IMR-90 (cell line): ENCODE data around the gene NUB1. TPM values are rescaled to one million over a fixed set of nuclear protein-coding genes. Genes with fewer than 3 reads are reported as not detected.

ENCODE experiments used
- ATAC-seq: fragments of 200-7000 bp; cut with Tn5 transposase; 2 replicates; pipeline ENCODE4 v1.9.1; 2020; ENCODE audit warnings: low read depth, mild to moderate bottlenecking, moderate library complexity
- BruUV-seq: library from RNA; stranded (reverse); fragments of 400-500 nt; replicated peaks from 2 replicates; lab custom pipeline; 2021; lab: Mats Ljungman, UMichigan
- CTCF ChIA-PET: fragments of 300-600 bp; formaldehyde crosslinking; extraction: SDS; loops from one replicate; lab custom pipeline; 2021; ENCODE audit warnings: antibody characterized with exemption; lab: Yijun Ruan, JAX
- POLR2A ChIA-PET: fragments of 300-600 bp; sonication (Branson Sonifier 250); formaldehyde crosslinking; loops from one replicate; lab custom pipeline; 2022; ENCODE audit warnings: antibody characterized with exemption; ENCODE audit not compliant: unreplicated experiment; lab: Charles Lee
- DNase-seq: peaks from one replicate; pipeline ENCODE4 v3.0.0; 2013
- H2AFZ ChIP-seq: replicated peaks from 2 replicates; pipeline ENCODE3; 2013; ENCODE audit warnings: low read length, mild to moderate bottlenecking; ENCODE audit not compliant: poor library complexity
- H2AK5ac ChIP-seq: 2 replicates; pipeline ENCODE4 v1.6.1; 2013; ENCODE audit warnings: low read depth, low read length, inconsistent platforms
- H2AK9ac ChIP-seq: replicated peaks from 2 replicates; pipeline ENCODE3; 2013; ENCODE audit warnings: mild to moderate bottlenecking, low read depth, low read length, moderate library complexity; ENCODE audit not compliant: poor library complexity
- H2BK120ac ChIP-seq: 2 replicates; pipeline ENCODE4 v1.6.1; 2013; ENCODE audit warnings: low read depth, low read length, inconsistent platforms
- H2BK15ac ChIP-seq: 3 replicates; pipeline ENCODE4 v1.6.1; 2013; ENCODE audit warnings: low read depth, low read length, inconsistent platforms
- H2BK20ac ChIP-seq: 2 replicates; pipeline ENCODE4 v1.6.1; 2013; ENCODE audit warnings: low read depth, mild to moderate bottlenecking, inconsistent platforms, low read length, moderate library complexity
- H2BK5ac ChIP-seq: 2 replicates; pipeline ENCODE4 v1.6.1; 2013; ENCODE audit warnings: mild to moderate bottlenecking, low read depth, low read length, inconsistent platforms; ENCODE audit not compliant: poor library complexity, severe bottlenecking
- H3K14ac ChIP-seq: replicated peaks from 2 replicates; pipeline ENCODE4 v1.6.1; 2013; ENCODE audit warnings: low read depth, low read length, inconsistent platforms
- H3K18ac ChIP-seq: 2 replicates; pipeline ENCODE4 v1.6.1; 2013; ENCODE audit warnings: low read depth, low read length, control low read depth
- H3K23ac ChIP-seq: 2 replicates; pipeline ENCODE4 v1.6.1; 2013; ENCODE audit warnings: low read depth, low read length, inconsistent platforms
- H3K27ac ChIP-seq: 2 replicates; pipeline ENCODE4 v1.5.1; 2013; ENCODE audit warnings: mild to moderate bottlenecking, control low read depth, low read length; ENCODE audit not compliant: insufficient read depth
- H3K27me3 ChIP-seq: 2 replicates; pipeline ENCODE4 v1.6.1; 2013; ENCODE audit warnings: low read length; ENCODE audit not compliant: control insufficient read depth, insufficient read depth
- H3K36me3 ChIP-seq: 2 replicates; pipeline ENCODE4 v1.6.1; 2013; ENCODE audit warnings: low read length, mixed read lengths; ENCODE audit not compliant: control insufficient read depth, insufficient read depth
- H3K4ac ChIP-seq: 2 replicates; pipeline ENCODE4 v1.6.1; 2013; ENCODE audit warnings: low read depth, low read length, inconsistent platforms
- H3K4me1 ChIP-seq: 2 replicates; pipeline ENCODE4 v1.6.1; 2013; ENCODE audit warnings: low read length, mixed read lengths; ENCODE audit not compliant: control insufficient read depth, insufficient read depth
- H3K4me2 ChIP-seq: 2 replicates; pipeline ENCODE4 v1.6.1; 2013; ENCODE audit warnings: low read depth, mild to moderate bottlenecking, control low read depth, low read length, moderate library complexity
- H3K4me3 ChIP-seq: 2 replicates; pipeline ENCODE4 v1.5.1; 2013; ENCODE audit warnings: low read depth, mild to moderate bottlenecking, control low read depth, low read length, moderate library complexity; ENCODE audit not compliant: insufficient read depth
- H3K56ac ChIP-seq: 2 replicates; pipeline ENCODE4 v1.6.1; 2013; ENCODE audit warnings: low read length, inconsistent platforms; ENCODE audit not compliant: insufficient read depth; ENCODE audit errors: extremely low read depth
- H3K79me1 ChIP-seq, 2 experiments: 2 replicates each; pipeline ENCODE4 v1.6.1; 2013; ENCODE audit warnings: low read length in 2 of 2, inconsistent platforms in 1 of 2, low read depth in 1 of 2
- H3K9ac ChIP-seq: 2 replicates; pipeline ENCODE4 v1.6.1; 2013; ENCODE audit warnings: low read depth, low read length, control low read depth
- H3K9me1 ChIP-seq: 2 replicates; pipeline ENCODE4 v1.6.1; 2013; ENCODE audit warnings: low read length, inconsistent platforms; ENCODE audit not compliant: insufficient read depth
- H3K9me3 ChIP-seq: 2 replicates; pipeline ENCODE4 v1.6.1; 2013; ENCODE audit warnings: low read length; ENCODE audit not compliant: control insufficient read depth, insufficient read depth
- H4K20me1 ChIP-seq: 2 replicates; pipeline ENCODE4 v1.6.1; 2013; ENCODE audit warnings: low read length, inconsistent platforms; ENCODE audit not compliant: insufficient read depth
- H4K5ac ChIP-seq: 2 replicates; pipeline ENCODE4 v1.6.1; 2013; ENCODE audit warnings: mild to moderate bottlenecking, low read depth, low read length, control low read depth
- H4K8ac ChIP-seq, 2 experiments: 2 replicates each; pipeline ENCODE4 v1.6.1; 2013; ENCODE audit warnings: low read depth in 2 of 2, low read length in 2 of 2, control low read depth in 1 of 2, inconsistent platforms in 1 of 2
- H4K91ac ChIP-seq: 2 replicates; pipeline ENCODE4 v1.6.1; 2013; ENCODE audit warnings: low read depth, low read length, inconsistent platforms; ENCODE audit not compliant: insufficient read depth
- BHLHE40 ChIP-seq: fragments of 150-350 bp; IDR thresholded peaks from 2 replicates; pipeline ENCODE4 v1.6.1; 2016; ENCODE audit warnings: mild to moderate bottlenecking, low read depth, low read length
- CHD1 ChIP-seq: IDR thresholded peaks from 2 replicates; pipeline ENCODE4 v1.6.1; 2012; ENCODE audit warnings: low read depth, low read length, improper control_type of control experiment
- FOS ChIP-seq: fragments of 150-350 bp; IDR thresholded peaks from 2 replicates; pipeline ENCODE4 v1.6.1; 2016; ENCODE audit warnings: low read depth, low read length
- MAFK ChIP-seq: IDR thresholded peaks from 2 replicates; pipeline ENCODE4 v1.6.1; 2012; ENCODE audit warnings: low read depth, low read length, improper control_type of control experiment
- MAZ ChIP-seq: IDR thresholded peaks from 2 replicates; pipeline ENCODE4 v1.6.1; 2012; ENCODE audit warnings: low read depth, mild to moderate bottlenecking, low read length, improper control_type of control experiment, moderate library complexity, borderline replicate concordance
- MXI1 ChIP-seq: IDR thresholded peaks from 2 replicates; pipeline ENCODE4 v1.6.1; 2012; ENCODE audit warnings: low read depth, mild to moderate bottlenecking, low read length, moderate library complexity, borderline replicate concordance
- POLR2A ChIP-seq: IDR thresholded peaks from 2 replicates; pipeline ENCODE4 v1.6.1; 2012; ENCODE audit warnings: mild to moderate bottlenecking, low read depth, low read length
- RCOR1 ChIP-seq: IDR thresholded peaks from 2 replicates; pipeline ENCODE4 v1.6.1; 2012; ENCODE audit warnings: mild to moderate bottlenecking, low read length, improper control_type of control experiment; ENCODE audit not compliant: insufficient replicate concordance
- RFX5 ChIP-seq: IDR thresholded peaks from 2 replicates; pipeline ENCODE4 v1.8.0; 2012; ENCODE audit warnings: low read depth, mild to moderate bottlenecking, low read length, moderate library complexity
- SMC3 ChIP-seq: fragments of 150-350 bp; IDR thresholded peaks from 2 replicates; pipeline ENCODE4 v1.6.1; 2016; ENCODE audit warnings: low read depth, mild to moderate bottlenecking, antibody characterized with exemption, low read length, moderate library complexity
- WGBS, 2 experiments: methylation state at CpG; one replicate each; pipeline versions ENCODE4 v1.1.5 to v1.1.7; 2013; ENCODE audit warnings: missing lambda C conversion rate in 2 of 2; ENCODE audit not compliant: insufficient read length in 1 of 2; ENCODE audit errors: extremely low coverage in 2 of 2; 5-methylcytosine and 5-hydroxymethylcytosine counted together
- dilution Hi-C: fragments of 300-500 bp; cut with HindIII; formaldehyde crosslinking; loops from one replicate; pipeline ENCODE4 v1.14.3; 2018; ENCODE audit warnings: low sequenced_read_pairs; ENCODE audit not compliant: unreplicated experiment
- in situ Hi-C: fragments of 300-500 bp; cut with MboI; formaldehyde crosslinking; loops from 3 replicates; pipeline ENCODE4 v1.14.3; 2019; ENCODE audit warnings: low sequenced_read_pairs, inconsistent platforms, mixed read lengths
- intact Hi-C: fragments of 100-400 bp; cut with micrococcal nuclease; formaldehyde crosslinking; loops from 2 replicates; pipeline ENCODE4 v1.10.0; 2022
- polyA plus RNA-seq, 3 experiments: library from polyadenylated mRNA; depleted of rRNA; stranded (reverse); fragments of >200 nt; gene quantifications; 2 replicates each; pipeline ENCODE4 v1.2.3, GENCODE V29; 2012; ENCODE audit warnings: low replicate concordance in 1 of 3
- total RNA-seq: library from RNA; depleted of rRNA; stranded (reverse); fragments of >200 nt; gene quantifications from 2 replicates; pipeline ENCODE4 v1.2.3, GENCODE V29; 2012
- TF ChIP-seq, protein P1 (sequence below): fragments of 150-350 bp; IDR thresholded peaks from 2 replicates; pipeline ENCODE4 v1.6.1; 2017; ENCODE audit warnings: mild to moderate bottlenecking, antibody characterized with exemption, low read length, low read depth

NUB1 gene
- total and polyA plus RNA-seq, 2 of the 4 experiments (the other 2 are of a cell fraction): 20.1 to 29.7 TPM

DNA sequence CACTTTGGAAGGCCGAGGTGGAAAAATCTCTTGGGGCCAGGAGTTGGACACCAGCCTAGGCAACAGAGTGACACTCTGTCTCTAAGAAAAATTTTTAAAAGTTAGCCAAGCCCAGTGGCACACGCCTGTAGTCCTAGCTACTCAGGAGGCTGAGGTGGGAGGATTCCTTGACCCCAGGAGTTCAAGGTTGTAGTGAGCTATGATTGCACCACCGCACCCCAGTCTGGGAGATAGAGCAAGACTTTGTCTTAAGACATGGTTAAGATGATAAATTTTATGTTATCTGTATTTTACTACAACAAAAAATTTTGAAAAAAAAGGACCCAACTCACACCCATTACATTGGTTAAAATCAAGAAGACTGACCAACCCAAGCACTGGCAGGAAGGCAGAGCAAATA is 48.8 kb upstream of the NUB1 start:
- Histone ChIP-seq H3K27ac (no peak overlapping the region), H4K5ac (no peak overlapping the region), H4K8ac (no peak overlapping the region), H2BK5ac (no peak overlapping the region), H3K14ac (no peak overlapping the region), H3K4me2 (no peak overlapping the region), H2BK120ac (no peak overlapping the region), H3K18ac (no peak overlapping the region), H3K4me1 (no peaks in the 10 kb centered on the region), H2AK9ac (no peak overlapping the region), H3K79me1 (no peaks in the 10 kb centered on the region), H3K9me1 (no peaks in the 10 kb centered on the region), H3K4ac (no peak overlapping the region), H3K27me3 (peaks cover 41% of the 10 kb centered on the region), H2AK5ac (no peak overlapping the region), H4K91ac (no peak overlapping the region), H3K9ac (no peak overlapping the region), H2BK15ac (no peak overlapping the region), H2BK20ac (no peak overlapping the region), H2AFZ (no peak overlapping the region), H3K9me3 (peaks cover 3% of the 10 kb centered on the region), H4K20me1 (no peaks in the 10 kb centered on the region), H3K56ac (no peak overlapping the region), H3K4me3 (no peak overlapping the region), H3K36me3 (no peaks in the 10 kb centered on the region), H3K23ac (no peak overlapping the region)
- no peak for ATAC-seq
- ChIA-PET POLR2A (no interaction called here), CTCF (interaction anchor here (1.0 kb wide), 1 partner anchor 17 kb away, joined by 4 read pairs; no protein-coding TSS in a partner anchor)
- in situ Hi-C loops: no loop called here
- TF ChIP-seq RCOR1 (no peak), MAFK (no peak), POLR2A (no peak), MXI1 (no peak), FOS (no peak), MAZ (no peak), CHD1 (no peak), SMC3 (no peak), RFX5 (no peak), BHLHE40 (no peak)
- TF ChIP-seq, protein P1, sequence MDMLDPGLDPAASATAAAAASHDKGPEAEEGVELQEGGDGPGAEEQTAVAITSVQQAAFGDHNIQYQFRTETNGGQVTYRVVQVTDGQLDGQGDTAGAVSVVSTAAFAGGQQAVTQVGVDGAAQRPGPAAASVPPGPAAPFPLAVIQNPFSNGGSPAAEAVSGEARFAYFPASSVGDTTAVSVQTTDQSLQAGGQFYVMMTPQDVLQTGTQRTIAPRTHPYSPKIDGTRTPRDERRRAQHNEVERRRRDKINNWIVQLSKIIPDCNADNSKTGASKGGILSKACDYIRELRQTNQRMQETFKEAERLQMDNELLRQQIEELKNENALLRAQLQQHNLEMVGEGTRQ: no peak
- DNase-seq: no peak
- intact Hi-C loops: no loop called here
- WGBS, 2 experiments: 40% methylated on average over 1 of the region's 3 CpGs; no CpG with 5 or more reads in 1 of the 2 experiments
- BruUV-seq: no TSS peak
- dilution Hi-C loops: no loop called here
